Limb (tissue), 2 donors: ENCODE results near the gene TLL2.

Experiments used
- DNase-seq, 2 donors: peaks; one replicate each; pipeline ENCODE4 v3.0.0-alpha.2; 2016; ENCODE audit errors: extremely low spot score in 2 of 2

TLL2 gene

GRCh38 chr10:96395931-96396877 lies 117.5 kb downstream of the TLL2 start:
- peak; percentile 80 to 81 for DNase-seq

- no peak for DNase-seq
Observed at GRCh38 chr10:96390460-96390864, 123.3 kb downstream of the TLL2 start.

- DNase-seq: no peak
Observed at GRCh38 chr10:96389785-96390184, 123.9 kb downstream of the TLL2 start.

GRCh38 chr10:96387601-96388000 lies 126.1 kb downstream of the TLL2 start:
- no peak for DNase-seq

GRCh38 chr10:96387161-96387560 lies 126.6 kb downstream of the TLL2 start:
- no peak for DNase-seq

GRCh38 chr10:96384506-96384905 lies 129.2 kb downstream of the TLL2 start:
- no peak for DNase-seq

GRCh38 chr10:96380821-96381220 lies 132.9 kb downstream of the TLL2 start:
- no peak for DNase-seq

GRCh38 chr10:96379758-96380157 lies 134.0 kb downstream of the TLL2 start:
- DNase-seq: no peak

- no peak for DNase-seq
Observed at GRCh38 chr10:96378741-96379140, 135.0 kb downstream of the TLL2 start.

- no peak for DNase-seq
Observed at GRCh38 chr10:96377816-96378294, 135.9 kb downstream of the TLL2 start.

- no peak for DNase-seq
Observed at GRCh38 chr10:96376483-96376882, 137.2 kb downstream of the TLL2 start.

- peak; percentile 89 to 90 for DNase-seq
Observed at GRCh38 chr10:96374985-96375830, 138.5 kb downstream of the TLL2 start.

GRCh38 chr10:96374639-96374984 lies 139.1 kb downstream of the TLL2 start:
- DNase-seq: no peak

GRCh38 chr10:96374004-96374403 lies 139.7 kb downstream of the TLL2 start:
- no peak for DNase-seq

GRCh38 chr10:96371356-96371755 lies 142.4 kb downstream of the TLL2 start:
- no peak for DNase-seq

- peak; percentile 36 to 66 for DNase-seq
Observed at GRCh38 chr10:96370584-96371157, 143.1 kb downstream of the TLL2 start.

- DNase-seq: no peak
Observed at GRCh38 chr10:96369890-96370583, 143.7 kb downstream of the TLL2 start.

- DNase-seq: no peak
Observed at GRCh38 chr10:96368971-96369370, 144.8 kb downstream of the TLL2 start.

- no peak for DNase-seq
Observed at GRCh38 chr10:96367470-96367869, 146.3 kb downstream of the TLL2 start.

GRCh38 chr10:96366508-96366907 lies 147.2 kb downstream of the TLL2 start:
- no peak for DNase-seq

- no peak for DNase-seq
Observed at GRCh38 chr10:96365571-96365970, 148.2 kb downstream of the TLL2 start.
